HL-60 (cell line): Measurements from ENCODE around the gene PLA2G6.

Experiments
- DNase-seq, 2 experiments: peaks; one replicate each; pipeline ENCODE4 v3.0.0-alpha.2; 2010 to 2020; ENCODE audit warnings: low read depth in 1 of 2, low spot score in 1 of 2
- H3K27ac ChIP-seq: fragments of 250-450 bp; sonication (Bioruptor Pico); replicated peaks from 2 replicates; pipeline ENCODE4 v1.5.1; 2020; ENCODE audit warnings: mild to moderate bottlenecking, moderate library complexity
- H3K27me3 ChIP-seq: fragments of 250-450 bp; sonication (Bioruptor Pico); 2 replicates; pipeline ENCODE4 v1.5.1; 2021; ENCODE audit warnings: mild to moderate bottlenecking, moderate library complexity; ENCODE audit not compliant: insufficient read depth, poor library complexity, severe bottlenecking
- H3K4me3 ChIP-seq: replicated peaks from 2 replicates; pipeline ENCODE4 v1.5.1; 2011; ENCODE audit warnings: mild to moderate bottlenecking, control low read depth, low read length; ENCODE audit not compliant: insufficient read depth
- CTCF ChIP-seq: IDR thresholded peaks from one replicate; pipeline ENCODE4 v1.5.1; 2011; ENCODE audit warnings: low read length, control low read depth, inconsistent platforms; ENCODE audit not compliant: insufficient read depth
- GABPA ChIP-seq: IDR thresholded peaks from 2 replicates; pipeline ENCODE4 v1.6.1; 2012; ENCODE audit warnings: low read depth
- POLR2AphosphoS5 ChIP-seq: IDR thresholded peaks from 2 replicates; pipeline ENCODE4 v1.6.1; 2012; ENCODE audit warnings: low read depth
- REST ChIP-seq: IDR thresholded peaks from 2 replicates; pipeline ENCODE4 v1.6.1; 2012; ENCODE audit warnings: low read depth; ENCODE audit not compliant: insufficient replicate concordance
- SPI1 ChIP-seq: IDR thresholded peaks from 2 replicates; pipeline ENCODE4 v1.6.1; 2012; ENCODE audit warnings: low read depth, mild to moderate bottlenecking, borderline replicate concordance

PLA2G6 gene

GRCh38 chr22:38110008-38110862 is 71.4 kb downstream of the PLA2G6 start, which contains the start of gene BAIAP2L2:
BAIAP2L2 (minus strand) TSS chr22:38110684; CDS start chr22:38110525, 159 bp downstream.
- H3K27me3 ChIP-seq, result no peaks in the 10 kb centered on the region
- H3K27ac ChIP-seq, result no peak within 1 kb of the TSS
- no peak within 1 kb of the TSS for H3K4me3 ChIP-seq
- DNase-seq, result no peak
- TF ChIP-seq GABPA, result no peak
- no peak for TF ChIP-seq SPI1

- TF ChIP-seq GABPA (no peak), CTCF (no peak), SPI1 (no peak), REST (no peak), POLR2AphosphoS5 (no peak)
- no peak for DNase-seq
- H3K27me3 ChIP-seq, result no peaks in the 10 kb centered on the region
- H3K27ac ChIP-seq, result no peak overlapping the region
- H3K4me3 ChIP-seq, result no peak overlapping the region
Observed at GRCh38 chr22:38109371-38110001, 72.1 kb downstream of the PLA2G6 start.

GRCh38 chr22:38108561-38109319 is 72.9 kb downstream of the PLA2G6 start:
- no peak for TF ChIP-seq SPI1
- no peak for TF ChIP-seq REST
- Histone ChIP-seq H3K27ac (no peak overlapping the region), H3K27me3 (no peaks in the 10 kb centered on the region), H3K4me3 (no peak overlapping the region)
- DNase-seq, result no peak

- no peak for DNase-seq
- TF ChIP-seq GABPA, result no peak
- no peak for TF ChIP-seq CTCF
- no peak for TF ChIP-seq REST
- no peak for TF ChIP-seq SPI1
- TF ChIP-seq POLR2AphosphoS5, result no peak
Observed at GRCh38 chr22:38107692-38108515, 73.7 kb downstream of the PLA2G6 start.

More at GRCh38 chr22:38107692-38108515, 73.7 kb downstream of the PLA2G6 start:
- no peak overlapping the region for H3K27ac ChIP-seq
- H3K4me3 ChIP-seq, result no peak overlapping the region
- no peaks in the 10 kb centered on the region for H3K27me3 ChIP-seq
